ENCODE results near the gene LOXL1.

GRCh38 chr15:73885954-73886700 is 40.1 kb upstream of the LOXL1 start:
- TF ChIP-seq, protein P1, sequence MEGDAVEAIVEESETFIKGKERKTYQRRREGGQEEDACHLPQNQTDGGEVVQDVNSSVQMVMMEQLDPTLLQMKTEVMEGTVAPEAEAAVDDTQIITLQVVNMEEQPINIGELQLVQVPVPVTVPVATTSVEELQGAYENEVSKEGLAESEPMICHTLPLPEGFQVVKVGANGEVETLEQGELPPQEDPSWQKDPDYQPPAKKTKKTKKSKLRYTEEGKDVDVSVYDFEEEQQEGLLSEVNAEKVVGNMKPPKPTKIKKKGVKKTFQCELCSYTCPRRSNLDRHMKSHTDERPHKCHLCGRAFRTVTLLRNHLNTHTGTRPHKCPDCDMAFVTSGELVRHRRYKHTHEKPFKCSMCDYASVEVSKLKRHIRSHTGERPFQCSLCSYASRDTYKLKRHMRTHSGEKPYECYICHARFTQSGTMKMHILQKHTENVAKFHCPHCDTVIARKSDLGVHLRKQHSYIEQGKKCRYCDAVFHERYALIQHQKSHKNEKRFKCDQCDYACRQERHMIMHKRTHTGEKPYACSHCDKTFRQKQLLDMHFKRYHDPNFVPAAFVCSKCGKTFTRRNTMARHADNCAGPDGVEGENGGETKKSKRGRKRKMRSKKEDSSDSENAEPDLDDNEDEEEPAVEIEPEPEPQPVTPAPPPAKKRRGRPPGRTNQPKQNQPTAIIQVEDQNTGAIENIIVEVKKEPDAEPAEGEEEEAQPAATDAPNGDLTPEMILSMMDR (IDR thresholded peaks at IDR 0.05 in 4 of 5, conservative IDR thresholded peaks at IDR 0.05 in 1 of 5), result no peak
- no peak for TF ChIP-seq POLR2A (IDR thresholded peaks at IDR 0.05)
